ENCODE data around the gene CAPZB.

Gene CAPZB

DNA sequence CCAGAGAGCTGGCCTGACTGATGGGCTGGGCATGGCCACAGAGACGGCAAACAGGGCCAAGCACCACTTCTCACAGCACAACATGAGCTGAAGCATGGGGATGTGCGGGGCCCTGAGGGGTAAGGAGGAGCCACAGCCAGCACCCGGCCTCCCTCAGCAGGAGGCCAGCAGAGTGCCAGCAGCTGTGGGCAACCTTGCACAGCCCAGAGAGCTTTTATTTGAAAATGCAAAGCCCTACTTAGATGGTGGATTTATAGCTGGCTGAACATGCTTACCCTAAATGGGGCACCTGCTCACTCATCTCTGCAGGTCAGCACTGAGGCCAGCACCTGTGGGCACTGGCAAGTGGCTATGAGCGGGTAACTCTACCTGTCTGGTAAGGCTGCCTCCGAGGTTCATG lies 129.1 kb downstream of the CAPZB start:
- H3K36me3 ChIP-seq, result peaks cover 77% of the 10 kb centered on the region
- TF ChIP-seq, protein P1, sequence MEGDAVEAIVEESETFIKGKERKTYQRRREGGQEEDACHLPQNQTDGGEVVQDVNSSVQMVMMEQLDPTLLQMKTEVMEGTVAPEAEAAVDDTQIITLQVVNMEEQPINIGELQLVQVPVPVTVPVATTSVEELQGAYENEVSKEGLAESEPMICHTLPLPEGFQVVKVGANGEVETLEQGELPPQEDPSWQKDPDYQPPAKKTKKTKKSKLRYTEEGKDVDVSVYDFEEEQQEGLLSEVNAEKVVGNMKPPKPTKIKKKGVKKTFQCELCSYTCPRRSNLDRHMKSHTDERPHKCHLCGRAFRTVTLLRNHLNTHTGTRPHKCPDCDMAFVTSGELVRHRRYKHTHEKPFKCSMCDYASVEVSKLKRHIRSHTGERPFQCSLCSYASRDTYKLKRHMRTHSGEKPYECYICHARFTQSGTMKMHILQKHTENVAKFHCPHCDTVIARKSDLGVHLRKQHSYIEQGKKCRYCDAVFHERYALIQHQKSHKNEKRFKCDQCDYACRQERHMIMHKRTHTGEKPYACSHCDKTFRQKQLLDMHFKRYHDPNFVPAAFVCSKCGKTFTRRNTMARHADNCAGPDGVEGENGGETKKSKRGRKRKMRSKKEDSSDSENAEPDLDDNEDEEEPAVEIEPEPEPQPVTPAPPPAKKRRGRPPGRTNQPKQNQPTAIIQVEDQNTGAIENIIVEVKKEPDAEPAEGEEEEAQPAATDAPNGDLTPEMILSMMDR (IDR thresholded peaks at IDR 0.05), result no peak
- H3K4me1 ChIP-seq (ENCODE audit: control insufficient read depth in 1 of 2, insufficient read depth in 1 of 2, low read depth in 1 of 2, low read length in 1 of 2), result no peaks in the 10 kb centered on the region
- no peak overlapping the region for H3K4me3 ChIP-seq (ENCODE audit: low read depth in 1 of 2, low read length in 1 of 2)
- no peak overlapping the region for H3K27ac ChIP-seq
- no peaks in the 10 kb centered on the region for H3K27me3 ChIP-seq
- H3K9me3 ChIP-seq, result no peaks in the 10 kb centered on the region

DNA sequence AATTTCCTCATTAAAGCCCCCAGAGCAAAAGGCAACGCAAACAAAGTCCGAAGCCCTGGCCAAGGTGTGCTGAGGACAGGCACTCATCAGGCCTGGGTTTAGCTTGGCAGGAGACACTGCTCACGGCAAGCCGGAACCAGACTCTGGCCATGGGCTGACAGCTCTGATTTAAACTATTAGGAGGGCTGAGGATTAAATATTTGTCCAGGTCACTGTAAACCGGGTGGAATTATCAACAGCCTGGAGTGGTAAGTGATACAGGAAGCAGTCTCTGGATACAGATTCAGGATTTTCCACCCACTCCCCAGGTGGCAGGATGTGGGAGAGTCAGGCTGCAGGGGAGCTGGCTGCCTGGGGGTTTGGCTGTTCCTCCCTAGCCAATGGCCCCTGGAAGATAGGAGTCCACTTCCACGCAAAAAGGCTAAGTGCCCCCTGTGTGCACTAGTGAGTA lies 130.8 kb downstream of the CAPZB start:
- no peaks in the 10 kb centered on the region for H3K4me1 ChIP-seq (ENCODE audit: control insufficient read depth in 1 of 2, insufficient read depth in 1 of 2, low read depth in 1 of 2, low read length in 1 of 2)
- peaks cover 89% of the 10 kb centered on the region for H3K36me3 ChIP-seq
- TF ChIP-seq, protein P1 (IDR thresholded peaks at IDR 0.05), result no peak
- no peak overlapping the region for H3K27ac ChIP-seq
- H3K27me3 ChIP-seq, result no peaks in the 10 kb centered on the region
- no peaks in the 10 kb centered on the region for H3K9me3 ChIP-seq
- no peak overlapping the region for H3K4me3 ChIP-seq (ENCODE audit: low read depth in 1 of 2, low read length in 1 of 2)

DNA sequence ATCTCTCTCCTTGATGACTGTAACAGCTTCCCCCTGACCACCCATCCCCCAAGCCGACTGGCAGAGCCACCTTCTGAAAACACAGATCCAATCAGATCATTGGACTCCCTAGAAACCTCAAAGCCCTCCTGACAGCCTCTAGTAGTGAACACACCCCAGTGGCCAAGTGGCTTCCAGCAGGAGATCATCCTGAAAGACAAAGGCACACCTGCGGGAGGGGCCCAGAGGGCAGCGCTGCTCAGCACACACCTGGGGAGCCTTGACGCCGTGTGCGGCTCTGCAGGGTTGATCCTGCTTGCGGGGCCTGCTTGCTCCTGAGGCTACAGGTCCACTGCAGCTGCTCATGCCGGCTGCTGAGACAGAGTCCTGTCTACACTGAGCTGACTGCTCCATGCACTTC lies 131.7 kb downstream of the CAPZB start:
- Histone ChIP-seq H3K27me3 (no peaks in the 10 kb centered on the region), H3K4me1 (ENCODE audit: control insufficient read depth in 1 of 2, insufficient read depth in 1 of 2, low read depth in 1 of 2, low read length in 1 of 2) (peaks cover 5 to 6% of the 10 kb centered on the region in 2 experiments), H3K27ac (no peak overlapping the region), H3K36me3 (peaks cover 93% of the 10 kb centered on the region), H3K9me3 (no peaks in the 10 kb centered on the region), H3K4me3 (ENCODE audit: low read depth in 1 of 2, low read length in 1 of 2) (no peak overlapping the region)
- TF ChIP-seq, protein P1 (IDR thresholded peaks at IDR 0.05), result no peak

DNA sequence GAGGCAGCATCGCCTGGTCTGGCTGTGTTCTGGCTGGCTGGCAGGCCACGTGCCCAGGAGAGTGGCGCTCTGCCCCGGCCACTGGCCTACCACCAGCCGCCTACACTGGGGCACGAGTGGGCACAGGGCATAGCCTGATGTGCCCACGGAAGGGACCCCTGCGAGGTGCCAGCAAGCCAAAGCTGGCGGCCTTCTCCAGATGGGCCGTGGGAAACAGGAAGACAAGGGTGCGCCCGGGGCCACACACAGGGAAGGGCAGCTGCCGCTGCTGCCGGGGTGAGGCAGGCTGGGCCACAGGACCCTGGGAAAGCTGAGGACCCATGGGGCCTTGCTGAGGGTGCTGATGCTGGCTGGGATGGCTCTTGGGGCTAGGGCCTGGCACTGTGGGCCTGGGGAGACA lies 132.5 kb downstream of the CAPZB start:
- Histone ChIP-seq H3K4me1 (ENCODE audit: control insufficient read depth in 1 of 2, insufficient read depth in 1 of 2, low read depth in 1 of 2, low read length in 1 of 2) (peaks cover 13 to 14% of the 10 kb centered on the region in 2 experiments), H3K27me3 (no peaks in the 10 kb centered on the region), H3K4me3 (ENCODE audit: low read depth in 1 of 2, low read length in 1 of 2) (no peak overlapping the region), H3K9me3 (no peaks in the 10 kb centered on the region), H3K27ac (no peak overlapping the region), H3K36me3 (peaks cover 93% of the 10 kb centered on the region)
- TF ChIP-seq, protein P1 (IDR thresholded peaks at IDR 0.05), result no peak

DNA sequence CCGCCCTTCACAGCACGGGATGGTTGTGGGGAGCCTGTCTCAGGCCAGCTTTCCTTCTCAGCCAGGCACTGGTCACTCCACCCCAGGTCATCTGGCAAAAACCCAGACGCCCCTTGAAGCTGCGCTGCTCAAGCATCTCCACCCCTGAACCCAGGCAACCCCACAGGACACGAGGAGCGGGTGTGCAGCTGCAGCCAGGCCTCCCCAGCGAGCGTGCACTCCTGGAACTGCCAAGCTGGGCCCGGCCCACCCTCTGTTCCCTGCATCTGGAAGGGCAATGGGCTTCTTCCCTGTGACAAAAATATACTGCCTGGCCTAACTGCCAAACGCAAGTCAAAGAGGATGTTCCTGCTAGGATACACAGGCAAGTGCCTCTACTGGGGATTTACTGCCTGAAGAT lies 133.5 kb downstream of the CAPZB start:
- Histone ChIP-seq H3K27ac (no peak overlapping the region), H3K36me3 (peaks cover 84% of the 10 kb centered on the region), H3K27me3 (no peaks in the 10 kb centered on the region), H3K4me1 (ENCODE audit: control insufficient read depth in 1 of 2, insufficient read depth in 1 of 2, low read depth in 1 of 2, low read length in 1 of 2) (peaks cover 22 to 23% of the 10 kb centered on the region in 2 experiments), H3K4me3 (ENCODE audit: low read depth in 1 of 2, low read length in 1 of 2) (no peak overlapping the region), H3K9me3 (no peaks in the 10 kb centered on the region)
- TF ChIP-seq, protein P1 (IDR thresholded peaks at IDR 0.05), result no peak

DNA sequence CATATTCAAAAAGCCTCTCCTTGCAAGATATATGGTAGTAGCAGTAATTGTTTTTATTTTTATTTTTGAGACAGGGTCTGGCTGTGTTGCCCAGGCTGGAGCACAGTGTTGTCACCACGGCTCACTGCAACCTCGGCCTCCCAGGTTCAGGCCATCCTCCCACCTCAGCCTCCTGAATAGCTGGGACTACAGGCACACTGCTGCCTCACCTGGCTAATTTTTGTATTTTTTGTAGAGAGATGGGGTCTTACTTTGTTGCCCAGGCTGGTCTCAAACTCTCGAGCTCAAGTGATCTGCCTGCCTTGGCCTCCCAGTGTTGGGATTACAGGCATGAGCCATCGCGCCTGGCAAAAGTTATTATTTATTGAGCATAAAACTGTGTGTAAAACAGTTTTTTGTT lies 134.8 kb downstream of the CAPZB start:
- H3K4me3 ChIP-seq (ENCODE audit: low read depth in 1 of 2, low read length in 1 of 2), result no peak overlapping the region
- no peaks in the 10 kb centered on the region for H3K27me3 ChIP-seq
- TF ChIP-seq, protein P1 (IDR thresholded peaks at IDR 0.05), result no peak
- no peak overlapping the region for H3K27ac ChIP-seq
- no peaks in the 10 kb centered on the region for H3K9me3 ChIP-seq
- peaks cover 24 to 29% of the 10 kb centered on the region in 2 experiments for H3K4me1 ChIP-seq (ENCODE audit: control insufficient read depth in 1 of 2, insufficient read depth in 1 of 2, low read depth in 1 of 2, low read length in 1 of 2)
- H3K36me3 ChIP-seq, result peaks cover 75% of the 10 kb centered on the region

Data from neutrophil (primary cell).